ENCODE data around the gene ZC2HC1B. TPM values are rescaled to one million over a fixed set of nuclear protein-coding genes. Genes with fewer than 3 reads are reported as not detected.

Gene ZC2HC1B
- total and polyA plus RNA-seq, 9 of the 15 experiments (the other 6 are each of a cell fraction or from before 2014, with no cell fraction given), result not detected

DNA sequence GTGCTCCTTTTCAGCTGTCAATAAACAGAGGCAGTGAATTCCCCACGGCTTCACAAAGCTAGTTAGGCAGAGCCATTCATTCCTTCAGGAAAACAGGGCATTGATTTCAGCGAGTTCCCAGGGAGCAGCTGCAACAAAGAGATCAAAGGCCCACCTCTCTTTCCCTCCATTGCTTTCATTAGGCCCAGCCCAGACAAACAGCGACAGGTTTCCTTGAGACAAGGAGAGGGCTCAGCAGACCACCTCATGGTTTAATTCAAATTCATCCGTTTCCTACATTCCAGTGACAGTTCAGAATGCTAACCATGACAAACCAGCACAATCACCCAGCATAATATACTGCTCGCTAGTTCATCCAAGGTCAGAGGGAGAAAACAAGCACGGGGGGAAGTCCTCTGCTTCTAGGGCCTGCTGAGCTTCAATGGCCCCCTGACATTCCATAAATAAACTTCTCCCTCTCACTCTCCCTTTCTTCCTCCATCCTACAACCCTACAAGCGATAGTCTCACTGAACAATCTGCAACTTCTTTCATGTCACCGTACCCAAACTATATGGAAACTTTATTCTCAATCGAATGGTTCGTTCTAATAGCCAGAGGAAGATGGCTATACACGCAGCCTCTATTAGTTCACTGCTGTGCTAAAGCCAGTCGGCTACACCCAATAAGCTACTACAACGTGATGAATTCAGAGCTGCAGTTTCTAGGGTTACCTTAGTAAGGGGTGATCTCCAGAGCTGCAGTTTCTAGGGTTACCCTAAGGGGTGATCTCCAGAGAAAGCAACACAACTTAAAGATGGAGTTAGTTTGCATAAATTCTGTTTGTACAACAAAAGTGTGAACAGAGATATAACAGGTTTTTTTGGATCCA, 109.1 kb downstream of the ZC2HC1B start (continued):
- TF ChIP-seq, protein P1, sequence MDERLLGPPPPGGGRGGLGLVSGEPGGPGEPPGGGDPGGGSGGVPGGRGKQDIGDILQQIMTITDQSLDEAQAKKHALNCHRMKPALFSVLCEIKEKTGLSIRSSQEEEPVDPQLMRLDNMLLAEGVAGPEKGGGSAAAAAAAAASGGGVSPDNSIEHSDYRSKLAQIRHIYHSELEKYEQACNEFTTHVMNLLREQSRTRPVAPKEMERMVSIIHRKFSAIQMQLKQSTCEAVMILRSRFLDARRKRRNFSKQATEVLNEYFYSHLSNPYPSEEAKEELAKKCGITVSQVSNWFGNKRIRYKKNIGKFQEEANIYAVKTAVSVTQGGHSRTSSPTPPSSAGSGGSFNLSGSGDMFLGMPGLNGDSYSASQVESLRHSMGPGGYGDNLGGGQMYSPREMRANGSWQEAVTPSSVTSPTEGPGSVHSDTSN (CRISPR knock-in tag; IDR thresholded peaks at IDR 0.05; ENCODE audit: low read depth), result no peak
- TF ChIP-seq, protein P1 (tag; conservative IDR thresholded peaks at IDR 0.05; ENCODE audit: low read depth), result peak; percentile 38; the same call in 1 of the 2 replicates
- 0 out of 4 replicates have a peak, but pooled peaks of 1 of the 2 experiments have one; percentile 14 for TF ChIP-seq FOXK2 (conservative IDR thresholded peaks at IDR 0.05 in 1 of 2, IDR thresholded peaks at IDR 0.05 in 1 of 2; ENCODE audit: low read depth in 2 of 2)
- TF ChIP-seq TEAD2 (tag; IDR thresholded peaks at IDR 0.05), result 0 out of 2 replicates have a peak, but pooled peaks have one; percentile 3
- TF ChIP-seq DPF2 (IDR thresholded peaks at IDR 0.05), result 0 out of 2 replicates have a peak, but pooled peaks have one; percentile 20

DNA sequence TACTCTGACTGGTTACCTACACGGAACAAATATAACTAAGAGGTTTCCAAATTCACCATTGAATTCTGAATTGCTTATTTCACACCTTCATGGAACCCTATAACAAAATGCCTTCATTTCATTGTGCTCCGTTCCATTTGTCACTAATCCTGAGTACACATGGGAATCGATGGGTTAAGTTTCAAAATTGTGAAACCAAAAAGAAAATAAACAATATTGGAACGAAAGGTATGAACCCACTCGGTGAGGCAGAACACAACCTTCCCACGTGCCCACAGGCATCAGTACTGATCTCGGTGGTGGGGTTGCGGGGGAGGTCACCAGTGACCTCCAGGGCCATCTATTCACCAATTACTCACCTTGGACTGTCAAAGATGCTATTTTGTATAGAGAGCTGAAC, 109.8 kb downstream of the ZC2HC1B start:
- no peaks in the 10 kb centered on the region for H3K79me2 ChIP-seq (ENCODE audit: control insufficient read depth, insufficient read depth, low read length)
- no TSS peak for BruUV-seq (replicated peaks)
- no peak overlapping the region for H3K4me3 ChIP-seq
- ChIA-PET POLR2A (interaction anchor here (0.8 kb wide), 1 partner anchor 100 kb away, joined by 3 read pairs; no protein-coding TSS in a partner anchor), CTCF (ENCODE audit: low intra/inter-chr PET ratio) (no interaction called here)
- H3K9me3 ChIP-seq (replicated peaks; ENCODE audit: control insufficient read depth, insufficient read depth, low read depth, low read length), result no peaks in the 10 kb centered on the region
- 38% methylated on average over 8 of the region's 8 CpGs for WGBS (ENCODE audit: insufficient coverage, low coverage, missing lambda C conversion rate)
- FAIRE-seq (no peak), ATAC-seq (no peak), DNase-seq (ENCODE audit: extremely low read depth in 1 of 4, low spot score in 3 of 4) (no peak)
- no peaks in the 10 kb centered on the region for H3K36me3 ChIP-seq (ENCODE audit: control insufficient read depth, insufficient read depth, low read length)
- no peak overlapping the region for H2AFZ ChIP-seq (ENCODE audit: low read depth, low read length)
- no peak overlapping the region for H3K9ac ChIP-seq (ENCODE audit: insufficient read depth in 1 of 2, low read depth in 2 of 2, low read length in 2 of 2)
- no peaks in the 10 kb centered on the region for H3K9me1 ChIP-seq (ENCODE audit: control insufficient read depth, insufficient read depth, low read length)
- H3K27ac ChIP-seq (ENCODE audit: extremely low read depth, low read depth, low read length), result no peak overlapping the region
- TF ChIP-seq PRMT5 (CRISPR knock-in tag; IDR thresholded peaks at IDR 0.05) (no peak), LARP7 (IDR thresholded peaks at IDR 0.05) (no peak), ZNF239 (CRISPR knock-in tag; IDR thresholded peaks at IDR 0.05) (no peak), ZFP1 (CRISPR knock-in tag; IDR thresholded peaks at IDR 0.05) (no peak), SETDB1 (IDR thresholded peaks at IDR 0.05; ENCODE audit: low read length) (no peak)
- TF ChIP-seq, protein P2, sequence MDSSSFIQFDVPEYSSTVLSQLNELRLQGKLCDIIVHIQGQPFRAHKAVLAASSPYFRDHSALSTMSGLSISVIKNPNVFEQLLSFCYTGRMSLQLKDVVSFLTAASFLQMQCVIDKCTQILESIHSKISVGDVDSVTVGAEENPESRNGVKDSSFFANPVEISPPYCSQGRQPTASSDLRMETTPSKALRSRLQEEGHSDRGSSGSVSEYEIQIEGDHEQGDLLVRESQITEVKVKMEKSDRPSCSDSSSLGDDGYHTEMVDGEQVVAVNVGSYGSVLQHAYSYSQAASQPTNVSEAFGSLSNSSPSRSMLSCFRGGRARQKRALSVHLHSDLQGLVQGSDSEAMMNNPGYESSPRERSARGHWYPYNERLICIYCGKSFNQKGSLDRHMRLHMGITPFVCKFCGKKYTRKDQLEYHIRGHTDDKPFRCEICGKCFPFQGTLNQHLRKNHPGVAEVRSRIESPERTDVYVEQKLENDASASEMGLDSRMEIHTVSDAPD (CRISPR knock-in tag; IDR thresholded peaks at IDR 0.05), result no peak
- H4K20me1 ChIP-seq (replicated peaks; ENCODE audit: control insufficient read depth, insufficient read depth, low read length), result no peaks in the 10 kb centered on the region
- H3K4me2 ChIP-seq (ENCODE audit: insufficient read depth, low read length), result no peak overlapping the region
- intact Hi-C loops (cut with micrococcal nuclease), result no loop called here
- peaks cover 5 to 36% of the 10 kb centered on the region in 2 experiments for H3K4me1 ChIP-seq (replicated peaks in 1 of 2; ENCODE audit: control insufficient read depth in 2 of 2, insufficient read depth in 2 of 2, low read length in 2 of 2)
- in situ Hi-C loops (cut with MboI), result no loop called here
- no peaks in the 10 kb centered on the region for H3K27me3 ChIP-seq (ENCODE audit: control insufficient read depth in 2 of 2, insufficient read depth in 2 of 2, low read length in 2 of 2)

All from K562 (cell line).